ENCODE measurements around the gene SPEM3. TPM values are rescaled to one million over a fixed set of nuclear protein-coding genes. Genes with fewer than 3 reads are reported as not detected.
"Not testable (repeated sequence)": the region's sequence is repeated elsewhere in the genome, so short reads cannot be mapped to it uniquely, and the experiment has no call there.

The SPEM3 gene
- polyA plus RNA-seq, 2 of the 4 experiments (the other 2 are of a cell fraction): not detected

GRCh38 chr17:7466639-7467341, 38.1 kb downstream of the SPEM3 start:
- peak overlapping the region in 1 of 2 experiments; percentile 57; a peak in 3 of 6 replicates for H3K27ac ChIP-seq

GRCh38 chr17:7467498-7467897, 38.8 kb downstream of the SPEM3 start:
- no peak for FAIRE-seq
- Histone ChIP-seq H3K4me1 (peaks cover 24% of the 10 kb centered on the region), H3K4me2 (no peak overlapping the region), H3K4me3 (no peak overlapping the region), H3K27ac (peak overlapping the region in 1 of 2 experiments; percentile 57; a peak in 3 of 6 replicates), H3K9me3 (no peaks in the 10 kb centered on the region)
- ChIA-PET POLR2A (interaction anchor here (1.7 kb wide), 2 partner anchors 13 to 17 kb away, joined by 6 to 13 read pairs; partner anchors contain the start of genes POLR2A and ZBTB4), CTCF (interaction anchor here (1.2 to 30.1 kb wide), 5 partner anchors 26 to 114 kb away, joined by 3 to 342 read pairs (median 5); partner anchors contain the start of genes CHRNB1, FGF11 and TMEM102)
- 97% methylated on average over 3 of the region's 3 CpGs for WGBS (ENCODE audit: missing lambda C conversion rate)
- TF ChIP-seq FOXS1 (CRISPR knock-in tag; IDR thresholded peaks at IDR 0.05) (no peak), ELK1 (IDR thresholded peaks at IDR 0.05; ENCODE audit: low read depth, low read length) (no peak)
- no peak for DNase-seq (ENCODE audit: low read depth in 1 of 2, low spot score in 1 of 2)
- no peak for ATAC-seq

More at GRCh38 chr17:7466639-7467341, 38.1 kb downstream of the SPEM3 start:
- DNase-seq (ENCODE audit: low read depth in 1 of 2, low spot score in 1 of 2) (no peak), FAIRE-seq (no peak), ATAC-seq (peak; percentile 37 to 39; a peak in 4 of 6 replicates)
- ChIA-PET CTCF (interaction anchor here (1.2 to 30.1 kb wide), 5 partner anchors 25 to 113 kb away, joined by 3 to 342 read pairs (median 5); partner anchors contain the start of genes CHRNB1, FGF11 and TMEM102), POLR2A (interaction anchor here (1.7 kb wide), 2 partner anchors 13 to 17 kb away, joined by 6 to 13 read pairs; partner anchors contain the start of genes POLR2A and ZBTB4)
- 89% methylated on average over 16 of the region's 16 CpGs for WGBS (ENCODE audit: missing lambda C conversion rate)
- Histone ChIP-seq H3K9me3 (no peaks in the 10 kb centered on the region), H3K4me3 (no peak overlapping the region), H3K4me2 (no peak overlapping the region), H3K4me1 (peaks cover 24% of the 10 kb centered on the region)
- peak; percentile 91 for TF ChIP-seq ESRRA (IDR thresholded peaks at IDR 0.05; ENCODE audit: borderline replicate concordance, low read length)
- no peak for TF ChIP-seq RARB (CRISPR knock-in tag; IDR thresholded peaks at IDR 0.05)
- TF ChIP-seq RNF2 (IDR thresholded peaks at IDR 0.05; ENCODE audit: borderline replicate concordance, low read depth): no peak

GRCh38 chr17:7468290-7468689, 39.6 kb downstream of the SPEM3 start:
- POLR2A ChIA-PET: interaction anchor here (1.7 kb wide), 1 partner anchor 16 kb away, joined by 13 read pairs; the partner anchor contains the start of gene POLR2A
- H3K4me3 ChIP-seq: no peak overlapping the region
- WGBS (ENCODE audit: missing lambda C conversion rate): 95% methylated on average over 11 of the region's 11 CpGs
- FAIRE-seq (no peak), ATAC-seq (no peak), DNase-seq (ENCODE audit: low read depth in 1 of 2, low spot score in 1 of 2) (no peak)
- peaks cover 24% of the 10 kb centered on the region for H3K4me1 ChIP-seq
- no peak overlapping the region for H3K27ac ChIP-seq
- TF ChIP-seq FOSB (CRISPR knock-in tag; IDR thresholded peaks at IDR 0.05): no peak
- TF ChIP-seq EP300 (IDR thresholded peaks at IDR 0.05): no peak
- TF ChIP-seq ZSCAN20 (CRISPR knock-in tag; IDR thresholded peaks at IDR 0.05): no peak
- CTCF ChIA-PET: interaction anchor here (1.5 to 30.1 kb wide), 2 partner anchors 10 to 27 kb away, joined by 6 to 342 read pairs; partner anchors contain the start of genes CHRNB1, FGF11 and TMEM102
- no peak overlapping the region for H3K4me2 ChIP-seq
- no peaks in the 10 kb centered on the region for H3K9me3 ChIP-seq

DNA sequence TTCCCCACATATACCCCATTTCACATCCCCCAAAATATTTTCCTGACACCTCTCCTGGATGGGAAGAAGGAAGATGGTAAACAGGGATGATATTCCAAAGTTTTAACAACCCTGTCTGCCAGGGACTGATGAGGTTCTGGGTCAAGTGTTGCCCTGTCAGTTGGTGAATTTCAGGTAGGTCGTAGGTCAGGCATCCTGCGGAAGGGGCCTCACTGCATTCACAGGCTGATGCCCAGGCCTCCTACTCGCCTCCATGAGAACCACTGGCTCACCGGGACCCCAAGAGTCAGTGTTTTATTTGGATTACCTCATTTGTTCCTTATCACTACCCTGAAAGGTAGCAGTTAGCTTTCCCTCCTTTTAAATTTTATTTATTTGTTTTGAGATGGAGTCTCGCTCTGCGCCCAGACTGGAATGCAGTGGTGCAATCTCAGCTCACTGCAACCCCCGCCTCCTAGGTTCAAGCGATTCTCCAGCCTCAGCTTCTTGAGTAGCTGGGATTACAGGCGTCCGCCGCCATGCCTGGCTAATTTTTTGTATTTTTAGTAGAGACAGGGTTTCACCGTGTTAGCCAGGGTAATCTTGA, 40.2 kb downstream of the SPEM3 start:
- no peak overlapping the region for H3K4me3 ChIP-seq
- peaks cover 24% of the 10 kb centered on the region for H3K4me1 ChIP-seq
- CTCF ChIA-PET: interaction anchor here (1.5 to 30.1 kb wide), 2 partner anchors 10 to 28 kb away, joined by 6 to 342 read pairs; partner anchors contain the start of genes CHRNB1, FGF11 and TMEM102
- FAIRE-seq: no peak
- H3K27ac ChIP-seq: no peak overlapping the region
- no peak for ATAC-seq
- WGBS (ENCODE audit: missing lambda C conversion rate): 78% methylated on average over 12 of the region's 12 CpGs
- H3K9me3 ChIP-seq: no peaks in the 10 kb centered on the region
- TF ChIP-seq BHLHE40 (IDR thresholded peaks at IDR 0.05; ENCODE audit: low read depth, low read length) (no peak), SMC3 (IDR thresholded peaks at IDR 0.05) (no peak), MYC (IDR thresholded peaks at IDR 0.05; ENCODE audit: borderline replicate concordance, low read length) (no peak)
- no peak for DNase-seq (ENCODE audit: low read depth in 1 of 2, low spot score in 1 of 2)
- POLR2A ChIA-PET: no interaction called here
- H3K4me2 ChIP-seq: no peak overlapping the region

GRCh38 chr17:7469843-7470242, 41.2 kb downstream of the SPEM3 start:
- not testable (repeated sequence) for H3K4me2 ChIP-seq; FAIRE-seq; H3K9me3 ChIP-seq; ATAC-seq; H3K4me3 ChIP-seq; DNase-seq (ENCODE audit: low read depth in 1 of 2, low spot score in 1 of 2); H3K27ac ChIP-seq
- ChIA-PET CTCF (interaction anchor here (1.1 to 30.1 kb wide), 8 partner anchors 10 to 219 kb away, joined by 3 to 342 read pairs (median 4); partner anchors contain the start of genes CHRNB1, FGF11, TMEM102 and WRAP53), POLR2A (interaction anchor here (2.3 kb wide), 1 partner anchor 14 kb away, joined by 8 read pairs; the partner anchor contains the start of gene POLR2A)
- peaks cover 24% of the 10 kb centered on the region for H3K4me1 ChIP-seq
- TF ChIP-seq CEBPB (IDR thresholded peaks at IDR 0.05): peak in 1 of 2 experiments; percentile 34; a peak in 2 of 4 replicates
- 94% methylated on average over 12 of the region's 12 CpGs for WGBS (ENCODE audit: missing lambda C conversion rate)

- not testable (repeated sequence) for H3K9me3 ChIP-seq; H3K27ac ChIP-seq; DNase-seq (ENCODE audit: low read depth in 1 of 2, low spot score in 1 of 2); H3K4me2 ChIP-seq; FAIRE-seq; ATAC-seq; H3K4me3 ChIP-seq
- WGBS (ENCODE audit: missing lambda C conversion rate): 92% methylated on average over 8 of the region's 8 CpGs
- ChIA-PET POLR2A (interaction anchor here (2.3 kb wide), 1 partner anchor 14 kb away, joined by 8 read pairs; the partner anchor contains the start of gene POLR2A), CTCF (interaction anchor here (0.7 to 30.1 kb wide), 8 partner anchors 10 to 218 kb away, joined by 3 to 342 read pairs (median 4); partner anchors contain the start of genes CHRNB1, FGF11, TMEM102 and WRAP53)
- peaks cover 24% of the 10 kb centered on the region for H3K4me1 ChIP-seq
Observed at GRCh38 chr17:7470457-7470973, 41.9 kb downstream of the SPEM3 start.

Measured in A549 (cell line).